ENCODE data around the gene TMC1.
"Not testable (repeated sequence)": the region's sequence is repeated elsewhere in the genome, so short reads cannot be mapped to it uniquely, and the experiment has no call there.

The TMC1 gene

GRCh38 chr9:72526901-72527800 is 5.7 kb downstream of the TMC1 start:
- peak; percentile 84 for DNase-seq (ENCODE audit: low spot score)

GRCh38 chr9:72527801-72528195 is 6.4 kb downstream of the TMC1 start:
- DNase-seq (ENCODE audit: low spot score): no peak

GRCh38 chr9:72529531-72529930 is 8.1 kb downstream of the TMC1 start:
- DNase-seq (ENCODE audit: low spot score): no peak

- DNase-seq (ENCODE audit: low spot score): no peak
Measured at GRCh38 chr9:72533322-72533721, 11.9 kb downstream of the TMC1 start.

GRCh38 chr9:72534931-72535330 is 13.5 kb downstream of the TMC1 start:
- no peak for DNase-seq (ENCODE audit: low spot score)

- DNase-seq (ENCODE audit: low spot score): no peak
Measured at GRCh38 chr9:72537011-72537545, 15.7 kb downstream of the TMC1 start.

- DNase-seq (ENCODE audit: low spot score): no peak
Measured at GRCh38 chr9:72537671-72538070, 16.3 kb downstream of the TMC1 start.

GRCh38 chr9:72538921-72539702 is 17.7 kb downstream of the TMC1 start:
- DNase-seq (ENCODE audit: low spot score): no peak

GRCh38 chr9:72539824-72540347 is 18.5 kb downstream of the TMC1 start:
- DNase-seq (ENCODE audit: low spot score): no peak

GRCh38 chr9:72540348-72540873 is 19.0 kb downstream of the TMC1 start:
- peak; percentile 41 for DNase-seq (ENCODE audit: low spot score)

GRCh38 chr9:72542537-72542833 is 21.1 kb downstream of the TMC1 start:
- DNase-seq (ENCODE audit: low spot score): not testable (repeated sequence)

- no peak for DNase-seq (ENCODE audit: low spot score)
Measured at GRCh38 chr9:72542917-72543316, 21.5 kb downstream of the TMC1 start.

- no peak for DNase-seq (ENCODE audit: low spot score)
Measured at GRCh38 chr9:72551306-72551705, 29.9 kb downstream of the TMC1 start.

- DNase-seq (ENCODE audit: low spot score): no peak
Measured at GRCh38 chr9:72552356-72552755, 30.9 kb downstream of the TMC1 start.

- DNase-seq (ENCODE audit: low spot score): peak; percentile 40
Measured at GRCh38 chr9:72554221-72554641, 32.8 kb downstream of the TMC1 start.

GRCh38 chr9:72557549-72557948 is 36.1 kb downstream of the TMC1 start:
- DNase-seq (ENCODE audit: low spot score): peak; percentile 72

- DNase-seq (ENCODE audit: low spot score): no peak
Measured at GRCh38 chr9:72560086-72560485, 38.7 kb downstream of the TMC1 start.

- DNase-seq (ENCODE audit: low spot score): no peak
Measured at GRCh38 chr9:72563806-72564205, 42.4 kb downstream of the TMC1 start.

- no peak for DNase-seq (ENCODE audit: low spot score)
Measured at GRCh38 chr9:72564479-72565281, 43.3 kb downstream of the TMC1 start.

GRCh38 chr9:72565535-72565934 is 44.1 kb downstream of the TMC1 start:
- no peak for DNase-seq (ENCODE audit: low spot score)

GRCh38 chr9:72574156-72574810 is 52.9 kb downstream of the TMC1 start:
- DNase-seq (ENCODE audit: low spot score): no peak

All from AG08396 (cell line).